ENCODE results near the gene GNS.

DNA sequence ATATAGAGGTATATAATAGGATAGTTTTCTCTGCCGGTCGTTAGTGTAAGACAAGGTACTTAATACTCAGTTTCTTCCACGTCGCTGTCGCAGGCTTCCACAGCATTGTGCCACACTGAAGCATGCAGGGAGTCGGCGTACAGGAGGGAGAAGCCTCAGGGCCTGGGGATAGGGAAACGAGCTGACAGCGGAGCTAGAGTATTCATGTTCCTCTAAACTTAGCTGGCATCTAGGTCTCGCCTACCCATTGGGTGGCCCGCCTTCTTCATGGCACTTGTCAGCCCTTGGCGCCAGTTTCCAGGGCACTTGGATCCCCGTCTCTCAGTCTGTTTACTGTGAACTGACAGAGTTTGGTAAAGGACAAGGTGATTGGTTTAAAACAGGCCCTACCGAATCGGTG, 73.6 kb downstream of the GNS start:
- TF ChIP-seq HOXA3 (CRISPR knock-in tag; IDR thresholded peaks at IDR 0.05): no peak
- no peak for TF ChIP-seq ZNF792 (CRISPR knock-in tag; IDR thresholded peaks at IDR 0.05)
- TF ChIP-seq, protein P1, sequence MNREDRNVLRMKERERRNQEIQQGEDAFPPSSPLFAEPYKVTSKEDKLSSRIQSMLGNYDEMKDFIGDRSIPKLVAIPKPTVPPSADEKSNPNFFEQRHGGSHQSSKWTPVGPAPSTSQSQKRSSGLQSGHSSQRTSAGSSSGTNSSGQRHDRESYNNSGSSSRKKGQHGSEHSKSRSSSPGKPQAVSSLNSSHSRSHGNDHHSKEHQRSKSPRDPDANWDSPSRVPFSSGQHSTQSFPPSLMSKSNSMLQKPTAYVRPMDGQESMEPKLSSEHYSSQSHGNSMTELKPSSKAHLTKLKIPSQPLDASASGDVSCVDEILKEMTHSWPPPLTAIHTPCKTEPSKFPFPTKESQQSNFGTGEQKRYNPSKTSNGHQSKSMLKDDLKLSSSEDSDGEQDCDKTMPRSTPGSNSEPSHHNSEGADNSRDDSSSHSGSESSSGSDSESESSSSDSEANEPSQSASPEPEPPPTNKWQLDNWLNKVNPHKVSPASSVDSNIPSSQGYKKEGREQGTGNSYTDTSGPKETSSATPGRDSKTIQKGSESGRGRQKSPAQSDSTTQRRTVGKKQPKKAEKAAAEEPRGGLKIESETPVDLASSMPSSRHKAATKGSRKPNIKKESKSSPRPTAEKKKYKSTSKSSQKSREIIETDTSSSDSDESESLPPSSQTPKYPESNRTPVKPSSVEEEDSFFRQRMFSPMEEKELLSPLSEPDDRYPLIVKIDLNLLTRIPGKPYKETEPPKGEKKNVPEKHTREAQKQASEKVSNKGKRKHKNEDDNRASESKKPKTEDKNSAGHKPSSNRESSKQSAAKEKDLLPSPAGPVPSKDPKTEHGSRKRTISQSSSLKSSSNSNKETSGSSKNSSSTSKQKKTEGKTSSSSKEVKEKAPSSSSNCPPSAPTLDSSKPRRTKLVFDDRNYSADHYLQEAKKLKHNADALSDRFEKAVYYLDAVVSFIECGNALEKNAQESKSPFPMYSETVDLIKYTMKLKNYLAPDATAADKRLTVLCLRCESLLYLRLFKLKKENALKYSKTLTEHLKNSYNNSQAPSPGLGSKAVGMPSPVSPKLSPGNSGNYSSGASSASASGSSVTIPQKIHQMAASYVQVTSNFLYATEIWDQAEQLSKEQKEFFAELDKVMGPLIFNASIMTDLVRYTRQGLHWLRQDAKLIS (CRISPR knock-in tag; IDR thresholded peaks at IDR 0.05): no peak
- TF ChIP-seq SETDB1 (CRISPR knock-in tag; IDR thresholded peaks at IDR 0.05; ENCODE audit: borderline replicate concordance): no peak
- no peak for TF ChIP-seq POLR2A (IDR thresholded peaks at IDR 0.05; ENCODE audit: insufficient read depth in 1 of 2, low read depth in 2 of 2, low read length in 2 of 2)
- no peak for TF ChIP-seq MLLT10 (CRISPR knock-in tag; IDR thresholded peaks at IDR 0.05)
- TF ChIP-seq, protein P2, sequence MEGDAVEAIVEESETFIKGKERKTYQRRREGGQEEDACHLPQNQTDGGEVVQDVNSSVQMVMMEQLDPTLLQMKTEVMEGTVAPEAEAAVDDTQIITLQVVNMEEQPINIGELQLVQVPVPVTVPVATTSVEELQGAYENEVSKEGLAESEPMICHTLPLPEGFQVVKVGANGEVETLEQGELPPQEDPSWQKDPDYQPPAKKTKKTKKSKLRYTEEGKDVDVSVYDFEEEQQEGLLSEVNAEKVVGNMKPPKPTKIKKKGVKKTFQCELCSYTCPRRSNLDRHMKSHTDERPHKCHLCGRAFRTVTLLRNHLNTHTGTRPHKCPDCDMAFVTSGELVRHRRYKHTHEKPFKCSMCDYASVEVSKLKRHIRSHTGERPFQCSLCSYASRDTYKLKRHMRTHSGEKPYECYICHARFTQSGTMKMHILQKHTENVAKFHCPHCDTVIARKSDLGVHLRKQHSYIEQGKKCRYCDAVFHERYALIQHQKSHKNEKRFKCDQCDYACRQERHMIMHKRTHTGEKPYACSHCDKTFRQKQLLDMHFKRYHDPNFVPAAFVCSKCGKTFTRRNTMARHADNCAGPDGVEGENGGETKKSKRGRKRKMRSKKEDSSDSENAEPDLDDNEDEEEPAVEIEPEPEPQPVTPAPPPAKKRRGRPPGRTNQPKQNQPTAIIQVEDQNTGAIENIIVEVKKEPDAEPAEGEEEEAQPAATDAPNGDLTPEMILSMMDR (CRISPR knock-in tag; IDR thresholded peaks at IDR 0.05): no peak
- no peak for TF ChIP-seq FOXJ3 (CRISPR knock-in tag; IDR thresholded peaks at IDR 0.05; ENCODE audit: borderline replicate concordance)
- TF ChIP-seq, protein P3, sequence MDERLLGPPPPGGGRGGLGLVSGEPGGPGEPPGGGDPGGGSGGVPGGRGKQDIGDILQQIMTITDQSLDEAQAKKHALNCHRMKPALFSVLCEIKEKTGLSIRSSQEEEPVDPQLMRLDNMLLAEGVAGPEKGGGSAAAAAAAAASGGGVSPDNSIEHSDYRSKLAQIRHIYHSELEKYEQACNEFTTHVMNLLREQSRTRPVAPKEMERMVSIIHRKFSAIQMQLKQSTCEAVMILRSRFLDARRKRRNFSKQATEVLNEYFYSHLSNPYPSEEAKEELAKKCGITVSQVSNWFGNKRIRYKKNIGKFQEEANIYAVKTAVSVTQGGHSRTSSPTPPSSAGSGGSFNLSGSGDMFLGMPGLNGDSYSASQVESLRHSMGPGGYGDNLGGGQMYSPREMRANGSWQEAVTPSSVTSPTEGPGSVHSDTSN (CRISPR knock-in tag; IDR thresholded peaks at IDR 0.05): no peak
- no peak for TF ChIP-seq TP53 (CRISPR knock-in tag; conservative IDR thresholded peaks at IDR 0.05)
- TF ChIP-seq RAD21 (CRISPR knock-in tag; IDR thresholded peaks at IDR 0.05): no peak
- TF ChIP-seq, protein P4, sequence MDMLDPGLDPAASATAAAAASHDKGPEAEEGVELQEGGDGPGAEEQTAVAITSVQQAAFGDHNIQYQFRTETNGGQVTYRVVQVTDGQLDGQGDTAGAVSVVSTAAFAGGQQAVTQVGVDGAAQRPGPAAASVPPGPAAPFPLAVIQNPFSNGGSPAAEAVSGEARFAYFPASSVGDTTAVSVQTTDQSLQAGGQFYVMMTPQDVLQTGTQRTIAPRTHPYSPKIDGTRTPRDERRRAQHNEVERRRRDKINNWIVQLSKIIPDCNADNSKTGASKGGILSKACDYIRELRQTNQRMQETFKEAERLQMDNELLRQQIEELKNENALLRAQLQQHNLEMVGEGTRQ (IDR thresholded peaks at IDR 0.05; ENCODE audit: low read depth, low read length): no peak
- TF ChIP-seq, protein P4 (CRISPR knock-in tag; IDR thresholded peaks at IDR 0.05; ENCODE audit: borderline replicate concordance): no peak
- TF ChIP-seq, protein P5, sequence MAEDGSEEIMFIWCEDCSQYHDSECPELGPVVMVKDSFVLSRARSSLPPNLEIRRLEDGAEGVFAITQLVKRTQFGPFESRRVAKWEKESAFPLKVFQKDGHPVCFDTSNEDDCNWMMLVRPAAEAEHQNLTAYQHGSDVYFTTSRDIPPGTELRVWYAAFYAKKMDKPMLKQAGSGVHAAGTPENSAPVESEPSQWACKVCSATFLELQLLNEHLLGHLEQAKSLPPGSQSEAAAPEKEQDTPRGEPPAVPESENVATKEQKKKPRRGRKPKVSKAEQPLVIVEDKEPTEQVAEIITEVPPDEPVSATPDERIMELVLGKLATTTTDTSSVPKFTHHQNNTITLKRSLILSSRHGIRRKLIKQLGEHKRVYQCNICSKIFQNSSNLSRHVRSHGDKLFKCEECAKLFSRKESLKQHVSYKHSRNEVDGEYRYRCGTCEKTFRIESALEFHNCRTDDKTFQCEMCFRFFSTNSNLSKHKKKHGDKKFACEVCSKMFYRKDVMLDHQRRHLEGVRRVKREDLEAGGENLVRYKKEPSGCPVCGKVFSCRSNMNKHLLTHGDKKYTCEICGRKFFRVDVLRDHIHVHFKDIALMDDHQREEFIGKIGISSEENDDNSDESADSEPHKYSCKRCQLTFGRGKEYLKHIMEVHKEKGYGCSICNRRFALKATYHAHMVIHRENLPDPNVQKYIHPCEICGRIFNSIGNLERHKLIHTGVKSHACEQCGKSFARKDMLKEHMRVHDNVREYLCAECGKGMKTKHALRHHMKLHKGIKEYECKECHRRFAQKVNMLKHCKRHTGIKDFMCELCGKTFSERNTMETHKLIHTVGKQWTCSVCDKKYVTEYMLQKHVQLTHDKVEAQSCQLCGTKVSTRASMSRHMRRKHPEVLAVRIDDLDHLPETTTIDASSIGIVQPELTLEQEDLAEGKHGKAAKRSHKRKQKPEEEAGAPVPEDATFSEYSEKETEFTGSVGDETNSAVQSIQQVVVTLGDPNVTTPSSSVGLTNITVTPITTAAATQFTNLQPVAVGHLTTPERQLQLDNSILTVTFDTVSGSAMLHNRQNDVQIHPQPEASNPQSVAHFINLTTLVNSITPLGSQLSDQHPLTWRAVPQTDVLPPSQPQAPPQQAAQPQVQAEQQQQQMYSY (CRISPR knock-in tag; IDR thresholded peaks at IDR 0.05): no peak
- no peak for TF ChIP-seq SMAD3 (CRISPR knock-in tag; IDR thresholded peaks at IDR 0.05)

Data from HepG2 (cell line).